CD4-positive, alpha-beta T cell treated with Interleukin-17A for 1 hour (primary cell): ENCODE measurements around the gene TENM4.

Experiments used
- DNase-seq: peaks from one replicate; pipeline ENCODE4 v3.0.0-alpha.2; 2020

The TENM4 gene

DNA sequence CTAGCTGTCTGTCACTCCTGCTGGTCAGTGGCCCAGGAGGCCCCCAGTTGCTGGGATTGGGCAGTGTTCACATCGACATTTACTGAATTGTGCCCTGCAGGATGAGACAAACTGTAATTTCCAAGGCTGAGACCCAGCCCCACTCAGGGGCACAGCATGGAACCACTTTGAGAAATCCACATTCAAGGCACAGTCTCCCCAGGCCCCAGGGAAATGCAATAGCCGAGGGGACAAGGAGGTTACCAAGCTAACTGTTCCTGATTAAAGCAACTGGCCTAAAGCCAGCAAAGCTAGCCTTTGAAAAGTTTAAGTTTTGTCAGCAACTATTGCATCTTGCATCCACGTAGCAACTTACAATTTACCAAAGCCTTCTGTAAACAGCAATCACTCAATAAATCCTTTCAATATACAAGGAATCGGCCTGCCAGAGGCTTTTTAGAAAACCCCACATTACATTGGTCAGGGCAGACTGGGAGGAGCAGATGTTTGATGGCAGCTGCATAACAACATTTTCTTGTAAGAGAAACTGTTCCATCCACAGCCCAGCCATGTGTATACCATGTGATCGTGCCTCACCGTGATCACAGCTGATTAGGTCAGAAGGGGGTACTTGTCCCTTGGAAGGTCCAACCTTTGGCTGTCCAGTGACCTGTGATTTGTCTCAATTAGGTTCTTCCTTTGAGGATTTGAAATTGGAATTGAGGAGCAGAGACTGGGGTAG is 103.9 kb downstream of the TENM4 start:
- no peak for DNase-seq

DNA sequence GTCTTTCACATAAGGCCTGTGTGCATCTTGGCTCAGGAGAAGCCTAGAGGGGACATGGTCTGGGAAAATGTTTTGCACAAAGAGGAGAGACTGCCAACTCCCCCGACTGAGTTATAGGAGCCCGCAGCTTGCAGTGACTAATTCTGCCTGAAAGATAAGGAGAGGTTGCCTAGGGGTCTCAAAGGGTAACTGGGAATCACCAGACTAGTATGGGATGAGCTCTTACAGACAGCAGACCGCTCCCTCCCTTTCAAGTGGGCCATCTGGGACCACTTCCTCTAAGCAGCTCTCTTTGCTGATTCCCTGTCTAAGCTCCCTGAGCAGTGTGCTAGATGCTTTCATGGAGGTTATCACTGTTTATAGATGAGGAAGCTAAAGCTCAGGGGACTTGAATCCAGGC is 105.1 kb downstream of the TENM4 start:
- no peak for DNase-seq

DNA sequence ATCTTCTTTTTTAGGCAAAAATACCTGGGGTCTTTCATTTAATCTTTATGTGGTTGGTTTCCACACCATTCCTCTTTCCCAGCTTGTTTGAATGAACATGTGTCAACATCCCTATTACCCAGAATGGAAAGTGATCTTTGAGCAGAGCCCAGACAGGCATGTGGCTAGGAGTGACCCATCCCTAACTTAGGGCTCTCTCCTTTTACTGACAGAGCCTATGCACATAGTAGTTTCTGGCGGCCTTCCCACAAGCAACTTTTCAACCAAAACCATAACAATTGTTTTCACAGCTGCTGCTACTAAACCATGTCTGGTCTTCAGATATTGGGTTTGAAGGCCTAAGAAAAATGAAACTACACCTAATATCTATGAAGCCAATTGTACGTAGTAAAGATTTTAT is 107.5 kb downstream of the TENM4 start:
- no peak for DNase-seq

DNA sequence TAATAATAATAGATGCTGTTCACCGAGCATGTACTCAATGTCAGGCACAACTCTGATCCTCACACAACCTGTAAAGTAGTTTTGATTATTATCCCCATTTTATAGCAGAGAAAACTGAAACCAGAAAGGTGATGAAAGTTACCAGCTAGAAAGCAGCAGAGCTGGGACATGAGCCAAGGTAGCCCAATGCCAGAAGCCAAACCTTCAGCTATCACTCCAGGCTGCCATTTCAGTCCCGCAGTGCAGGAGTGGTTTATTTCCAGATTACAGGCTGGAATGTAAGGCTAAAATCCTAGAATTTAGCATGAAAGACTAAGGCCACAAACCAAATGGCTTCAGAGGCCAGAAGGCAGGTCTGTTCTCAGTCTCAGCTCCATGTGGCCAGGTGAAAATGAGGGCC is 108.8 kb downstream of the TENM4 start:
- DNase-seq, result no peak

DNA sequence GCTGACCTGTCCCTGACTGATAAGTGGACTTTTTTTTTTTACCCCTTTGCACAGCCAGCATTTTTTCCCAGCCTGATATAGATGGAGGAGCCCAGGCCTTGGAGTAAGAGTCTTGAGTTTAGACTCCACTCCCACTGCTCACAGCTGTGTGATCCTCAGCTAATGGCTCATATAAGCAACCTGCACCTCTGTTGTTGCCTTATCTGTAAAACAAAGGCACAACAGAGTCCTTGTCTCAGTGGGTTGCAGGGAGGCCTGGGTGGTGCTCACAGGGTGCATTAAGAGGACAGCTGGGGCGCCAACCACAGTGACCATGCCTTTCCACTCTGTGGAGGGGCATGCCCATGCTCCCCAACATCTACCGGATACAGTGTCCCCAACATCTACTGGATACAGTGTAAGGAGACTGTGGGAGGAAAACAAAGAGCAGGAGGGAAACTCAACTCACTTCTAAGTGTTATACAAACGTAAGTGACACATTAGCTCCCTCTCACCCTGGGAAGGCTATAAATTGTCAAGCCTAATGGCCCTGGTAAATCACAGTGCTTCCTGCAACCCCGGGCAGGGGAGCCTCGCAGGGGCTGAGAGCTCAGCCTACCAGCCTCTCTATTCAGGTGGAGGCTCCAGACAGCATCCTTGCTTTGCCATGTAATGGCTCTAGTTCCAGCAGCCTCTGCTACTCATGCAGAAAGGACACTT is 109.5 kb downstream of the TENM4 start:
- DNase-seq, result no peak

DNA sequence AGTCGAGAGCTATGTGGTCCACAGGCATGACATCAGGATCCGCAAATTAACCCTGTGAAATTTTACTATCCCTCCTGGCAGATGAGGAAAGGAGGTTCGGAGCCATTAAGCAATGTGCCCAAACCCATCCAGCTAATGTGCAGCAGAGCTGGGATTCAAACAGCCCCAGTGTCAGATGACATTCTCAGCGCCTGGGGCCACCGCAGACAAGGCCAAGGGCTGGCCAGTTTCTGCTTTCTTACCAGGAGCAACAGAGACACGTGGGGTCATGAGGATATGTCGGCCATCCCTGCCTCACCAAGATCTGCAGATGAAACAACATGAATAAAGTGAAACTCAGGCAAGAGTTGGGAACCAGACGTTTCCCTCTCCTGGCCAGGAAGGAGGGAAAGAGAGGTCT is 110.2 kb downstream of the TENM4 start:
- DNase-seq, result no peak

DNA sequence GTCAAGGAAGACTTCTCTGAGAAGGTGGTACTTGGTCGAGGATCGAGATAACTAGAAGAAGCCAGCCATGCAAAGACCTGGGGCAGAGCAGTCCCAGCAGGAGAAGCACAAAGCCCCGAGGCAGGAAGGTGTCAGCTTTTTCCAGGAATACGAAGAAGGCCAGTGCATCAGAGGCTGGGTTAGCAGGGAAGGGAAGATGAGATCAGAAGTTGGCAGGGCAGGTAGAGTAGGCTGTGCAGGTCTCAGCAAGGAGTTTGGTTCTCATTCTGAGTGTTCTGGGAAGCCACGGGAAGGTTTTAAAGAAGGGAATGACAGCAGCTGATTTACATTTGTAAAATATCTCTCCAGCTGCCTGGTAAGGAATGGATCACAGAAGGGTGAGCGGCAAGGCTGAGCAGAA is 111.3 kb downstream of the TENM4 start:
- no peak for DNase-seq

DNA sequence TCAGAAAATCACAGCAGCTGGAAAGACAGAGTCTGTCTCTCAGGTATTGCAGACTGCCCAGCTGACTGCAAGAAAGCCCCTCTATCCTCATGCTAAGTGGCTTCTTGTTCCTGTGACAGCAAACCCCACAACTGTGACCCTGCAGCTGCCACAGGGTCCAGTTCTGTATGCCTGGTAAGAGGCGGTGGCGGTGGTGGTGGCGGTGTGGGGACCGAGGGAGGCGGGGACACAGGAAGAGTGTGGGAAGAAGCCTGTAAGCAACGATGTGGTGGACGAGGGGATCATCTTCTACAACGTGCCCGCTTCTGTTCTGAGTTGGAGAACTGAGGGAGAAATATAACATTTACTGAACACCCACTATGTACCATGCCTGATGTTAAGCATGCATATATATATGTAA is 112.4 kb downstream of the TENM4 start:
- DNase-seq, result no peak

DNA sequence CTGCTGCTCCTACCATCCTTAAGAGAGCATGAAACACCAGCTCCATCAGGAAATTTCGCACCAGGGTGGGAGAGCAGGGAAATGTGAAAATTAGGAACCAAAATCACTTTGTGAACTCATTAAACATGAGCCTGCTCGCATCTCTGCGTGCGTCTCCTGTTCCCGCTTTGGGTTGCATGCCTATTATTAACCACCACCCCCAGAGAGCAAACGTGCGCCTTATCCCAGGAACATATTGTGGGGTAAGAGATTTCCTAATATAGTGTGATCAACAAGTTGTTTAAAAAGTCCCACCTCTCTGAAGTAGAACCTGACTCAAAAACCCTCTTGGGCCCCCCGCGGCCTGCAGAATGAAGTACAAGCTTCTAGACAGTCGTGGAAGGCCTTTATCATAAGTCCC is 115.0 kb downstream of the TENM4 start:
- DNase-seq, result no peak

DNA sequence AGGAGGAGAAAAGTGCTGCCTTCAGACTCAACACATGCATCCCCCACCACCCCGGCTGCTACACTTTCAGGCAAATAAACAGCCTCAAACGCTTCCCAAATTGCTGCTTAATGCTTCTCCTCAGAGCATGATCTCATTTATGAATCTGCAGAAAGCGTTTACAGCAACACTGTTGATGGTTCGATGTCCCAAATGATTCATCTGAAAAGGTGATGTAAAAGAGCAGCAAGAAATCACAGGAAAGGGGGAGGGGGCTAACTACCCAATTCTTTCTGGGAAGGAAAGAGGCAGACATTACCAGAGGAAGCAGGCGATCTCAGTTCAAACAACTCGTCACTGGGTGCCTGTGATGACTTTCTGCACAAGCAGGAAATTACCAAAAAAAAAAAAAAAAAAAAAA is 119.6 kb downstream of the TENM4 start:
- DNase-seq, result no peak

DNA sequence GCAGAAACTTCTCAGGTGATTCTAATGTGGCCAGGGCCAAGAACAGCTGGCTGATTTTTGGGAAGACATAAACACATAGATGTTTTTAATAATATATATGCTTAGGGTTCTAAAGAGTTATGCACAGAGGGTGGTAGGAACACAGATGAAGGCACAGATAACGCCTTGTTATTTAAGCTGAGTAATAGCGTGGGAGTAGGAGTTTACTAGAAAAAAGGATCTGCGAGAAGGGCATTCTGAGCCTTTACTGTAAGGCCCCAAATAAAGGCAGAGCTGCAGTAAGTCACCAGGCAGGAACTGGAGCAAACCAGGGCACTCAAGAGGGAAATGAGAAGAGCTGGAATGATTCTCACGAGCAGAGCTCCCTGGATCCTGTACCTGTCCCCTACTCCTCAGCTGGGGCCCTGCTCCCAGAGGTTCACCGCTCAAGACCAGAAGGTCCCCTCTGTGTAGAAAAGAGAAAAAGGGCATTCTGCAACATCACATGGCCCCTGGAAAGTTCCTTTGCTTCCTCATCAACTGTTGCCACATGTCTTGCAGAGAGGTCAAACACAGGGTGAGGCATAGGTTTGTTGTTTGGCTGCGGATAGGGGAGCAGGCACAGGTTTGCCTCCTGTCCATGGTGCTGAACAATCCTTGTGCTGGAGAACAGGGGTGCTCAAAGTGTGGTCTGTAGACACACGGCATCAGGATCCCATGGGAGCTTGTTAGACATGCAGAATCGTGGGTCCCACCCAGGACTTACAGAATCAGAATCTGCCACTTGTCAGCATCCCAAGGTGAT is 125.7 kb downstream of the TENM4 start:
- DNase-seq, result no peak

DNA sequence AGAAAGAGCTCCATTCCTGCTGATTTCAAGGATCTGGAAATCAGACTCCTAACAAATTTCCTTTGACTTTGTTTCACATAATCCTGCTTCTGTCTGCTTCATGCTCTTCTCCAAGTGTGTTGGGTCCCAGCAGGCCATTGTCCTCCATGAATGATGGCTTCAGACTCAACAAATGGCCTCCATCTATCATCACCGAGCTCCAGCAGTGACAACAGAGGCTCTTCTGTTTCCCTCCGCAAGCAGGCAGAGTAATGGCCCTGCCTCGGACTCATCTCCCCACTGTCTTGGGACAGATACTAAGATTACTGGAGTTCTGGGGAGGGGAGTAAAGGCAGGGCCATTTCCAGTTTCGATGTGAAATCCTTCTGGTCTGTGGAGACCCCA is 127.3 kb downstream of the TENM4 start:
- DNase-seq, result no peak

DNA sequence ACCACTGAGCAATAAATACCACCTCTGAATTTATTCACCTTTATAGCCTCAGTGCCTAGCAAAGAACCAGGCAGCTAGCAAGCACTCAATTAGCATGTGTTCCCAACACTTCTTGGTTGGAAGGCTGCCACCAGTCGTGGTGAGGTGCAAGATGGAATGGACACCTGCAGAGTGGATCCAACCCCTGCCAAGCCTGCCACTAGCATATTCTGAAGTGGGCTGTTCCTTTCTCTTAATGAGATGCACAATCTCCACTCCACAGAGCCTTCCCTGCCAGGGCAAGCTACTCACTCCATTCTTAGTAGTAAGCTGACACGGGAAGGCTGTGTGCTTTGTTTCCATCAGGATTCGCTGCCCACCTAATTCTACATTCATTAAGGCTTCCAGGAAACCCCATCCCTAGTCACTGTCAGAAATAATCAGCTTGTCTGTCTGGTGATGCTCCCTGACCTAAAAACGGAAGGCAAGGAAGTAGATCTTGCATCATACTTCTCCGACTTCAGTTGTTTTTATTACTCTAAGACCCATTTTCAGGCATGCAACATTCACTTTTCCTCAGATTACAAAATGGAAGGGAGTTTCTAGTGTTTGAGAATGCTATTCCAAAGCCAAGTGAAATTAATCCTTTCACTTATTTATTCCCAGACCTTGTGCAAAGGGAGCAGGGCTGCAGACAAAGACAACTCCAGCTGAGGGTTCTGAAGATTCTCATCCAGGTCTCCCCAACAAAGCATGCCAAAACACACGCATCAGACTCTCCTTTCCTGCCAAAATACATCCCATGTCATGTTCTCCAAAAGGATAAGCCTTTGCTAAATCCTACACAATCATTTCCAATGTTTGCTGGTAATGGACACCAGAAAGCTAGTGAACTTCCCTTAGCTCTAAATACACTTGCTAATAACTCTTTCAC is 128.0 kb downstream of the TENM4 start:
- DNase-seq, result no peak

DNA sequence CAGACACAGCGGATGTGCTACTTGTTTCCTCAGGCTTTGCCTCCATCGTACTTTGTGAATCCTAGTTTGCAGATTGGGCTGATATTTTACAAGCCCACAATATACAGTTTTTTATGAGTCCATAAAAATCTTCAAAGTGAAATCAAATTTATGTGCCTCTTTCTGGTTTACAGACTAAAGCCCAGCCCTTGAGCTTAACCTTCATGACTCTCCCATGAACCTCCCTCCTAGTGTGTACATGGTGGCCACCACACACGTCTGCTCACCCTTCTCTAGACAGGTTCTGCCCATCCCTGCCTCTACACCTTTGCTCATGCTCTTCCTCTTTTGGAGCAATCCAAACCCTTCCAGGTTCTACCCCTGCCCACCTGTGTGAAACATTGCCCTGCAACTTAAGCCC is 129.4 kb downstream of the TENM4 start:
- no peak for DNase-seq

DNA sequence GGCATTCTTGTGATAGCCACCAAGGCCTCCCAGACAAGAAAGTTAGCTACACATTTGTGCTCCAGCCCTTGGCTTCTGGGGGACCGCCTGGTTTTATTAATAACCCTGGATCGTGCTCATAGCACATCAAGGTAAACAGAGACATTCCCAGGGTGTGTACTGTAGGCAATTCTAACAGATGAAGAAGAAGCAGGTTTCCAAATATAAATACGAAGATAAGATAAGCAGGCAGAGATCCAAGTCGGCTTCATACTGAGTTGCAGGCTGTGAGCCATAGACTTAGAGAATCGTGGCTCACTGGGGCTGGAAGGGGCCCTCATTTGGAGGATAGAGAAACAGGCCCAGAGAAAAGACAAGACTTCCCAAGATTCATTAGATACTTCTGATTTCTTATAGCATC is 131.4 kb downstream of the TENM4 start:
- DNase-seq, result no peak

DNA sequence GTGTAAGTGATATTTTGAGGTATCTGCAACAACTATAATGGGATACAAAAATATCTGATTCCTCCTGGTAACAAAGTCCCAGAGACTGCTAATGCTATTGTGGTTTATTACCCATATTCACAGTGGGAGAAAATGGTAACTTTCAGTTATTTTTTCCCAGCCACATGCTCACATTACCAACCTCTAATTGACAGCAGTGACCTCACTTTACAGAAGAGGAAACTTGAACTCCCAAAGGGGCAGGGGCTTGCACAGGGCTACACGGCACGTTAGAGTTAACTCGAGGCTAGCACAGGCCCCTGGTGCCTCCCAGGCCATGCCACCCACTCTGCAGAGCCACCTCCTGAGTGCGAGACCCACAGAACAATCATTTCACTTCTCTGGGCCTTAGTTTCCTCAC is 132.4 kb downstream of the TENM4 start:
- DNase-seq, result no peak

DNA sequence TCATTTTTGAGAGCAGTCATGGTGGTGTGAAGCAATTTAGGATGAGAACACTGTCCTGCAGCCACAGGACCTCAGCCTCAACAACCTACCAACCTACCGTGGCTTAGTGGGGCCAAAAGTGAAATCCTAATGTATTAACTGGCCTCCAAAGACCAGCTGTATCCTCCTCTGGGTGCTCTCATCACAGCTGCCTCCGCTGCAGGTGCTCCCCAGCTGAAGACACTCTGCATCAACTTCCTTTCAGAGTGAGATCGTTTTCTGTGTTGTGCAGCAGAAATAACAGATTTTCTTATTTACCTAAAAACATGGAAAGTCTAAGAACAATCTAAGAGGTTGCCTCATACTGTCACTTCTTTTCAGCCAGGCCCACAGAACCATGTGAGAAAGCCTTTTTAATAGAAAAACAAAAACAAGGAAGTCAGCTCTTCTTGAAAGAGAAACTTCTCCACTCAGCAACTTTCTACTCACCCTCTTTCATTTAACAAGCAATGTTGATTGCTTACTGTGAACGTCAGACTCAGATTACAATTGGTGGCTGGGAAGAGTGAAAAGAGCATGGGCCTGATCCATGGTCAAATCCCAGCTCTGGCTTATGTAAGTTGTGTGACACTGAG is 136.1 kb downstream of the TENM4 start:
- no peak for DNase-seq

DNA sequence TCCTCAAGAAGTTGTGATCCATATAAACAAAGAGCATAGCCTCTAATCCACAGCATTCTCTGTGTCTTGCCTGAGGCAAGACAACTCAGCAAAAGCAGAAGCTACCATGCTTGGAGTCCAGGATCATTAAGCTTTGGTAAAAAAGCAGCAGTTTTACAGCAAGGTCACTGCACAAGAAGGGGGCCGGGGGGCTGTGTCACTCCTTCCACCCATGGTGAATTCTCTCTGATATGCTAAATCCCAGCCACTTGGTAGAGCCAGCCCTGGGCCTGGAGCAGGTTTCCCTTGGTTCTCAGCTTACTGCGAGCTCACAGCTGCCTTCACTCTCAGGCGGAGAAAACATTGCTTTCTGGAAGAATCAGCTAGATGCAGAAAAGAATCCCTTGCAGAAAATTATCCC is 144.7 kb downstream of the TENM4 start:
- no peak for DNase-seq

DNA sequence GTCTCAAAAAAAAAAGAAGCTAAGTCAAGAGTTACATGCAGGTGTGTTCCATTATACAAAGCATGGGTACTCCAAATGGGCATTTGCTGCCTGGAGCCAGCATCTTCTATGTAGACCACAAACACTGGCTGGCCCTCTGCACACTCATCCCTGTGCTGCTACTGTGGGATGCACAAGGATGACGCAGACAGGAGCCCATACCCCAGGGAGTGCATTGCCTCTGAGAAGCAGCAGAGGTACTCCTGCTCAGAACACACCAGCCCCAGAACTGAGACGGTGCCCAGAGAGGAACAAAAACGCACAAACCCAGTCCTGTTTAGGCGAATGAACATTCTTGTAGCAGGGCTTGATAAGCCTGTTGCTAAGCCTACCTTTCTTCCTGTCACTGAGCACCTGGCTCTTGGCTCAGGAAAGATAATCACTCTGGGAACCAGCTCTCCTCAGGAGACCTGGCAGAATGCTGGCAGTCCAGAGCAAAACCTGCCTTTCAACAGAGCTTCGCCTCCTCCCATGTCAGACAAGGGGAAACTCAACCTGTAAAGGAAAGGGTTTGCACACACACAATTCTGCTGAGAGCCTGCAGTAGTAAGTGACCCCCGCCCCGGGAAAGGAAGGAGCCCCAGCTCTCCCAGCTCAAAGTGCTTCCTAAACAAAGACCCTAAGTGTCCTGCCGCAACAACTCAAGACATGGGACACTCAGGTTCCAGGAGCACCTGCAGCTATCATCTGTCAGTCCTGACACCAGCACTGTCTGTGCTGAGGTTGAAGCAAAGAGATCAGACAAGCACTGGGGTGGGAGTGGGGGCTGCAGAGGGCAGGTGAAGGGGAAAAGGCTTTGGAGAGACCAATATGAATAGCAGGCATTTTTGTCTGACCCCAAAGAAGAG is 145.7 kb downstream of the TENM4 start:
- no peak for DNase-seq

DNA sequence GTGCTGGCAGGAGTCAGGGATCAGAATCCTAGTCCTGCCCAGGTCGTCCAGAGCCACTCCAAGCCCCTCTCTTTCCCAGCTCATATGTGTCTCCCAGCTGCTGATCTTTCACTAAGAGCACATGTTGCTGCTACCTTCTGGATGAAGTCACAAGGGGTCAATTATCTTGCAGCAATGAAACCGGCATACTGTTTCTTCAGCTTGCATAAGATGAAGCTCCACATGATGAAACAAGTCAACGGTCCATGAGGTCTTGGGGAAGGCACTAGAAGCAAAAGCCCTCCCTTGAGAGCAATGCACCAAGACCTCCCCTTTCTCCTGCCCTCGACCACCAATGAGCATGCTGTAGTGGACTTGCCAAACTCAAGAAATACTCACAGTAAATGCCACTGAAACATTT is 148.9 kb downstream of the TENM4 start:
- no peak for DNase-seq

DNA sequence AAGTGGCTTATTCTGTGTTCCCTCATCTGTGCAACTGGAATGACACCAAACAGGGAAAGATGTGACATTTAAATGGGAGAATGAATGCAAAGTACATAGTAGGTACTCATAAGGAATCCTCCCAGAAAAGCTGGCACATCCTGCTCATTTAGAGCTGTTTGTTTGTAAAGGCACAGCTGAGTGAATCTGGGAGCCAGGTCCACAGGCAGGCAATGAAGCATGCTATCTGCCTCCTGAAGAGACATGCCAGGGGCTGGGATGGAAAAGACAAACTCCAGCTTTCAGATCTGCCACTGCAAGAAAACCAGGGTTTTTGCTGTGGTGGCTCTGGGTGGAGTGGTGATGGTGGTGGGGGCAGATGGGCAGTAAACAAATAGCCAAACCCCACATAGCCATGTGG is 150.1 kb downstream of the TENM4 start:
- DNase-seq, result no peak

DNA sequence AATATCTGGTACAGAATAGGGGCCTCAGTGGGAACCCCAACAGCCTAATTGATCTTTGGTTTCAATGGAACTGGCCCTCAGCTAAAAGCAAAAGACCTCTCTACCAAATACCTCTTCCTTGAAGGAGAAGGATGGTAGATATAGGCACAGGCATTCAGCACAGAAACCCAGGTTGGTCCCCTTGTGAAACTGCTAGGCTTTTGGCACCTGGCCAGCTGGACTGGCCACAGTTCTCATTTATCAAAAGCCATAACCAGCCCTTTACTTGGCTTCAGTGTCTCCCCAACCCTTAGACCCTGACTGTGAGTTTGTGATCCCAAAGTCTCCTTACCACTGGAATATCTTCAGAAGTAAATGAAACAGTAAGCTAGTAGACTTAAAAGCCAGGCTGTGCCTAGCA is 152.9 kb downstream of the TENM4 start:
- no peak for DNase-seq
